ENCODE measurements around the gene BNIP3. TPM values are rescaled to one million over a fixed set of nuclear protein-coding genes. Genes with fewer than 3 reads are reported as not detected.

Gene BNIP3
- polyA plus RNA-seq, 1 donor, result 50.6 TPM

GRCh38 chr10:131979336-131979735 lies 2.4 kb downstream of the BNIP3 start:
- Histone ChIP-seq H3K4me1 (ENCODE audit: control insufficient read depth, insufficient read depth, low read length) (peaks cover 19% of the 10 kb centered on the region), H3K36me3 (ENCODE audit: control insufficient read depth, insufficient read depth, low read length) (no peaks in the 10 kb centered on the region), H3K9me3 (ENCODE audit: control insufficient read depth, low read depth, low read length) (peaks cover 5% of the 10 kb centered on the region), H3K4me3 (ENCODE audit: low read length) (peak overlapping the region; percentile 40), H3K27ac (ENCODE audit: low read length) (no peak overlapping the region), H3K27me3 (ENCODE audit: control insufficient read depth, insufficient read depth, low read length) (peaks cover 19% of the 10 kb centered on the region)
- no CpG with 5 or more reads among the region's 7 CpGs for WGBS (ENCODE audit: insufficient coverage, low lambda C conversion rate)
- no peak for DNase-seq

- DNase-seq, result no peak
- H3K4me1 ChIP-seq (ENCODE audit: control insufficient read depth, insufficient read depth, low read length), result peaks cover 19% of the 10 kb centered on the region
- no CpG with 5 or more reads among the region's 6 CpGs for WGBS (ENCODE audit: insufficient coverage, low lambda C conversion rate)
- no peak overlapping the region for H3K4me3 ChIP-seq (ENCODE audit: low read length)
- no peak overlapping the region for H3K27ac ChIP-seq (ENCODE audit: low read length)
- peaks cover 19% of the 10 kb centered on the region for H3K27me3 ChIP-seq (ENCODE audit: control insufficient read depth, insufficient read depth, low read length)
- H3K36me3 ChIP-seq (ENCODE audit: control insufficient read depth, insufficient read depth, low read length), result no peaks in the 10 kb centered on the region
- H3K9me3 ChIP-seq (ENCODE audit: control insufficient read depth, low read depth, low read length), result peaks cover 5% of the 10 kb centered on the region
Measured at GRCh38 chr10:131978851-131979250, 2.9 kb downstream of the BNIP3 start.

GRCh38 chr10:131978366-131978765 lies 3.4 kb downstream of the BNIP3 start:
- Histone ChIP-seq H3K4me1 (ENCODE audit: control insufficient read depth, insufficient read depth, low read length) (peaks cover 19% of the 10 kb centered on the region), H3K27ac (ENCODE audit: low read length) (no peak overlapping the region), H3K36me3 (ENCODE audit: control insufficient read depth, insufficient read depth, low read length) (peaks cover 3% of the 10 kb centered on the region), H3K27me3 (ENCODE audit: control insufficient read depth, insufficient read depth, low read length) (peaks cover 18% of the 10 kb centered on the region), H3K9me3 (ENCODE audit: control insufficient read depth, low read depth, low read length) (peaks cover 5% of the 10 kb centered on the region), H3K4me3 (ENCODE audit: low read length) (no peak overlapping the region)
- no peak for DNase-seq
- no CpG with 5 or more reads among the region's 3 CpGs for WGBS (ENCODE audit: insufficient coverage, low lambda C conversion rate)

GRCh38 chr10:131977323-131978096 lies 4.2 kb downstream of the BNIP3 start:
- DNase-seq, result peak; percentile 42 to 70
- Histone ChIP-seq H3K4me3 (ENCODE audit: low read length) (no peak overlapping the region), H3K27ac (ENCODE audit: low read length) (peak overlapping the region; percentile 20)

GRCh38 chr10:131975796-131976195 lies 5.9 kb downstream of the BNIP3 start:
- Histone ChIP-seq H3K36me3 (ENCODE audit: control insufficient read depth, insufficient read depth, low read length) (peaks cover 18% of the 10 kb centered on the region), H3K27me3 (ENCODE audit: control insufficient read depth, insufficient read depth, low read length) (peaks cover 5% of the 10 kb centered on the region), H3K4me3 (ENCODE audit: low read length) (no peak overlapping the region), H3K27ac (ENCODE audit: low read length) (no peak overlapping the region), H3K9me3 (ENCODE audit: control insufficient read depth, low read depth, low read length) (peaks cover 2% of the 10 kb centered on the region), H3K4me1 (ENCODE audit: control insufficient read depth, insufficient read depth, low read length) (peaks cover 19% of the 10 kb centered on the region)
- 90% methylated on average over 2 of the region's 10 CpGs for WGBS (ENCODE audit: insufficient coverage, low lambda C conversion rate)
- DNase-seq, result no peak

More at GRCh38 chr10:131977323-131978096, 4.2 kb downstream of the BNIP3 start:
- Histone ChIP-seq H3K27me3 (ENCODE audit: control insufficient read depth, insufficient read depth, low read length) (peaks cover 10% of the 10 kb centered on the region), H3K9me3 (ENCODE audit: control insufficient read depth, low read depth, low read length) (no peaks in the 10 kb centered on the region), H3K4me1 (ENCODE audit: control insufficient read depth, insufficient read depth, low read length) (peaks cover 19% of the 10 kb centered on the region), H3K36me3 (ENCODE audit: control insufficient read depth, insufficient read depth, low read length) (peaks cover 3% of the 10 kb centered on the region)
- no CpG with 5 or more reads among the region's 13 CpGs for WGBS (ENCODE audit: insufficient coverage, low lambda C conversion rate)

GRCh38 chr10:131975003-131975402 lies 6.7 kb downstream of the BNIP3 start:
- Histone ChIP-seq H3K36me3 (ENCODE audit: control insufficient read depth, insufficient read depth, low read length) (peaks cover 26% of the 10 kb centered on the region), H3K27ac (ENCODE audit: low read length) (no peak overlapping the region), H3K4me3 (ENCODE audit: low read length) (no peak overlapping the region), H3K4me1 (ENCODE audit: control insufficient read depth, insufficient read depth, low read length) (peaks cover 18% of the 10 kb centered on the region), H3K9me3 (ENCODE audit: control insufficient read depth, low read depth, low read length) (peaks cover 2% of the 10 kb centered on the region), H3K27me3 (ENCODE audit: control insufficient read depth, insufficient read depth, low read length) (peaks cover 4% of the 10 kb centered on the region)
- WGBS (ENCODE audit: insufficient coverage, low lambda C conversion rate), result no CpG with 5 or more reads among the region's 6 CpGs
- DNase-seq, result no peak

- Histone ChIP-seq H3K4me3 (ENCODE audit: low read length) (no peak overlapping the region), H3K27me3 (ENCODE audit: control insufficient read depth, insufficient read depth, low read length) (no peaks in the 10 kb centered on the region), H3K4me1 (ENCODE audit: control insufficient read depth, insufficient read depth, low read length) (peaks cover 11% of the 10 kb centered on the region), H3K36me3 (ENCODE audit: control insufficient read depth, insufficient read depth, low read length) (peaks cover 32% of the 10 kb centered on the region), H3K27ac (ENCODE audit: low read length) (no peak overlapping the region), H3K9me3 (ENCODE audit: control insufficient read depth, low read depth, low read length) (peaks cover 2% of the 10 kb centered on the region)
- no peak for DNase-seq
- WGBS (ENCODE audit: insufficient coverage, low lambda C conversion rate), result 71% methylated on average over 3 of the region's 14 CpGs
Measured at GRCh38 chr10:131974034-131974817, 7.5 kb downstream of the BNIP3 start.

GRCh38 chr10:131973160-131973951 lies 8.4 kb downstream of the BNIP3 start:
- no CpG with 5 or more reads among the region's 34 CpGs for WGBS (ENCODE audit: insufficient coverage, low lambda C conversion rate)

GRCh38 chr10:131972474-131973071 lies 9.2 kb downstream of the BNIP3 start:
- H3K4me3 ChIP-seq (ENCODE audit: low read length), result no peak overlapping the region
- peaks cover 39% of the 10 kb centered on the region for H3K36me3 ChIP-seq (ENCODE audit: control insufficient read depth, insufficient read depth, low read length)
- 49% methylated on average over 3 of the region's 11 CpGs for WGBS (ENCODE audit: insufficient coverage, low lambda C conversion rate)
- no peak overlapping the region for H3K27ac ChIP-seq (ENCODE audit: low read length)
- no peaks in the 10 kb centered on the region for H3K27me3 ChIP-seq (ENCODE audit: control insufficient read depth, insufficient read depth, low read length)
- DNase-seq, result peak in 1 of 2 donors; percentile 17
- H3K4me1 ChIP-seq (ENCODE audit: control insufficient read depth, insufficient read depth, low read length), result peaks cover 4% of the 10 kb centered on the region
- peaks cover 2% of the 10 kb centered on the region for H3K9me3 ChIP-seq (ENCODE audit: control insufficient read depth, low read depth, low read length)

More at GRCh38 chr10:131973160-131973951, 8.4 kb downstream of the BNIP3 start:
- Histone ChIP-seq H3K9me3 (ENCODE audit: control insufficient read depth, low read depth, low read length) (peaks cover 2% of the 10 kb centered on the region), H3K4me1 (ENCODE audit: control insufficient read depth, insufficient read depth, low read length) (peaks cover 10% of the 10 kb centered on the region), H3K27me3 (ENCODE audit: control insufficient read depth, insufficient read depth, low read length) (no peaks in the 10 kb centered on the region), H3K4me3 (ENCODE audit: low read length) (no peak overlapping the region), H3K27ac (ENCODE audit: low read length) (no peak overlapping the region), H3K36me3 (ENCODE audit: control insufficient read depth, insufficient read depth, low read length) (peaks cover 39% of the 10 kb centered on the region)
- DNase-seq, result no peak

GRCh38 chr10:131971591-131971990 lies 10.1 kb downstream of the BNIP3 start:
- no peak for DNase-seq
- peaks cover 40% of the 10 kb centered on the region for H3K36me3 ChIP-seq (ENCODE audit: control insufficient read depth, insufficient read depth, low read length)
- H3K27me3 ChIP-seq (ENCODE audit: control insufficient read depth, insufficient read depth, low read length), result no peaks in the 10 kb centered on the region
- no peak overlapping the region for H3K27ac ChIP-seq (ENCODE audit: low read length)
- no peaks in the 10 kb centered on the region for H3K4me1 ChIP-seq (ENCODE audit: control insufficient read depth, insufficient read depth, low read length)
- no peak overlapping the region for H3K4me3 ChIP-seq (ENCODE audit: low read length)
- peaks cover 2% of the 10 kb centered on the region for H3K9me3 ChIP-seq (ENCODE audit: control insufficient read depth, low read depth, low read length)
- WGBS (ENCODE audit: insufficient coverage, low lambda C conversion rate), result no CpG with 5 or more reads among the region's 7 CpGs
